NCI-H748 (cell line): ENCODE results near the gene C18orf63.

Experiments used
- DNase-seq: peaks from one replicate; lab custom pipeline; 2025; ENCODE audit not compliant: unreplicated experiment; lab: John Stamatoyannopoulos, UW

Gene C18orf63

GRCh38 chr18:74375999-74376398 is 60.4 kb downstream of the C18orf63 start:
- DNase-seq, result no peak

- DNase-seq, result no peak
Measured at GRCh38 chr18:74376523-74376922, 60.9 kb downstream of the C18orf63 start.

- no peak for DNase-seq
Measured at GRCh38 chr18:74377776-74378175, 62.1 kb downstream of the C18orf63 start.

GRCh38 chr18:74378179-74378682 is 62.6 kb downstream of the C18orf63 start:
- no peak for DNase-seq

DNA sequence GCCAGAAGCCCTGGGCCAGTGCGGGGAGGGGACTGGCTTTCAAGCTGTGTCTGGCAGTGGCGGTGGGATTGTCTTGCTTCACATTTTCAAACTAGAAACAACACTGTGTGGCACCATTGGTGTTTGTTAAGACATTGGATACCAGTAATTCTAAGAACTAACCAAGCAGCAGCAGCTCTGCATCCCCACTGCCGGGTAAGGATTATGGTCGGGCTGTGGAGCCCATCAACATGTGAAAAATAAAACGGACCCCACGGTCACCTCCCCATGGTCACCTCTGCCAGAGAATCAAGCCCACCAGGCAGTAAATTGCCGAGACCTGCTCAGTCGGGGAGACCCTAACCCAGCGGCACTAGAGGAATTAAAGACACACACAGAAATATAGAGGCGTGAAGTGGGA is 65.3 kb downstream of the C18orf63 start:
- no peak for DNase-seq

DNA sequence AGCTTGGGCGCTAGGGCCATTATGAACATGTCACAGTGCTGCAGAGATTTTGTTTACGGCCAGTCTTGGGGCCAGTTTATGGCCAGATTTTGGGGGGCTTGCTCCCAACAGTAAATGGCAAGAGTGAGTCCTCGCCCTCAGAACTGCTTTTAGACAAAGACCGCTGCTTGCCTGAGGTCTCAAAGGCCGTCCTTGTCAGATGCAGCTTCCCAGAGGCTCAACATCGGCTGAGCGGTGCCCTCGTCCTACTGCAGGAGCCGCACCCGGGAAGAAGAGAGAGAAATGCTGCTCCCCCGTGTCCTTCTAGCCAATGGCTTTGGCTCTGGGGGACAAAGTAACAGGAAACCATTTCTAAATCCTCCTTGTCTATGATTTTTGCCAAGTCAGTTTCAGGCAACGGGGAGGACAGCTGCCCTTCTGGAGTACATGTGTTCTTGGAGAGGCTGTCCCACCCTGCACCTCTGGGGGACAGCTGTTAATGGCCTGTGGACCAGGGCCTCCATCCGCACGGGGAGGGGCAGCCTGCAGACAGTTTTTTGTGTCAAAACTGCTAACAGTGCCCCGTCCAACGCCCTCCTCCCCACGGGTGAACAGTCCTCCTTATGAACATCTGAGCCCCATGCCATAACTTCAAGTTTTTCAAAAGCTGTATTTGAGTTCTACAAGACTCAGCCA is 66.1 kb downstream of the C18orf63 start:
- DNase-seq, result no peak

GRCh38 chr18:74382481-74383017 is 66.9 kb downstream of the C18orf63 start:
- DNase-seq, result no peak

- no peak for DNase-seq
Measured at GRCh38 chr18:74387383-74387782, 71.7 kb downstream of the C18orf63 start.

- peak; percentile 20 for DNase-seq
Measured at GRCh38 chr18:74388227-74388626, 72.6 kb downstream of the C18orf63 start.

DNA sequence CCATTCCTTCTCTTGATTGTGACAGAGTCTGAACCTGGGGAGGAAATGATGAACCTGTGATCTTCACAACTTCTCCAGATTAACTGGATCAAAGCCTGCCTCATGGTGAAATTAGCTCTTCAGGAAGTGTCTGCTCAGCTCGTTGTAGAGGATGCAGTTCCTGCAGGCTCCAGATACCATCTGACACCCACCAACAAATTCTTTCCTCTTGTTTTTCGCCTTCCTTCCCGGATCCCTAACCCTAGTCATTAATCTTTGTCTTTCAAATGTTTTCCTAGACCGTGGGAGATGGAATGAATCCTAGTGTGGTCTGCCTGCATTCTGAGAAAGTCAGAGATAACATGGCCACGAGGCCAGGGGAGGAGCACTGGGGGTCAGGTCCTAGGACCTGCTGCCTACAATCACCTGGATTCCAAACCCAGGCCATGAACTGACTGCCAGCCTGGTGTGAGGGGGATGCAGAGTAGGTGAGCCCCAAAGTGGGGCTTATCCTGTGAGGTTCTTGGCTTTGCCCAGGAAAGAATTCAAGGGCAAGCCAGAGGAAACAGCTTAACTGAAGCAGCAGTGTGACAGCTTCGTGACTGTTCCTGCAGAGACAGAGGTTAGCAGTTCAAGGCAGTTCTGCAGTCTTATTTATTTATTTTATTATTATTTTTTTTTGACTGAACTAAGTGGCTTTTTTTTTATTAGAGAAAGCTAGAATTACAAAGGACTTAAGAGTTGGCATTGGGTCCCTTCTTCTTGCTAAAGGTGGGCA is 73.7 kb downstream of the C18orf63 start:
- no peak for DNase-seq

DNA sequence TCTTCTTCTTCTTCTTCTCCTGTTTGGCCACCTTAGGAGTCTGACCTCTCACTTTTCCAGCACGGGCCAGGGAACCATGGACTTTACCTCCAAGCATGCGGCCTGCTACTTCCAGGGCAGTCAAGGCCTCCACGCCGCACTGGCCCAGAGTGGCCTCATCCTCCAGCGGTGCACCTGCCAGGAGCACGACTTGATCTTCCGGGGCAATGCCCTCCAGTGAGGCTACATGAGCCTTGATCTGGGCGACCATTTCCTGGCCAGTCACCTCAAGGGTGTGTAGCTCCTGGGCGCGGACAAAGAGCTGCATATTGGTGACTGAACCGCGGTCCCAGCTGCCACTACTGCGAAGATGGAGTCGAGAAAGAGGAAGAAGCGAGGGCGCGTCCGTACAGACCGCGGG is 74.4 kb downstream of the C18orf63 start:
- no peak for DNase-seq

- DNase-seq, result no peak
Measured at GRCh38 chr18:74390900-74391299, 75.3 kb downstream of the C18orf63 start.

- no peak for DNase-seq
Measured at GRCh38 chr18:74392323-74392722, 76.7 kb downstream of the C18orf63 start.

- no peak for DNase-seq
Measured at GRCh38 chr18:74395006-74395405, 79.4 kb downstream of the C18orf63 start.

DNA sequence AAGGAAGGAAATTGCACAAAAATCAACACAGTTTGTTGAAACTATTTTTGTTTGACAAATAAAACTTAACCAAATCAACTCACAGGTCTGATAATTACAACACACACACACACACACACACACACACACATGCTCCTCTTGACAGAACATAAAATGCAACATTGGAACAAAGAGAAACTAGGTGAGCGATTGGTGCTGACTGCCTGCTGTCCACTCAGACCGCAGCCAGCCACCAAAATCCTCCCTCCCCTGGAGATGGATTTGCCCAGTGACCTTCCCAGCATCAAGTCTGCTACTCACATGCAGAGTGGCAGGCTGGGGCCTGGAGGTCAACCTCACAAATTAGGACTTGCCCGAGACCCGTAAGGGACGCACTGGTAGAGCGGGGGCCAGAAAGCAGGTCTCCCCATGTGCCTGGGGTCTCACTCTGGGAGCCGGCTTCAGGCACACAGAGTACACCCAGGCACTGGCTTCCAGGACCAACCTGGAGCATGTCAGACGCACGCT is 80.1 kb downstream of the C18orf63 start:
- no peak for DNase-seq

- DNase-seq, result no peak
Measured at GRCh38 chr18:74396171-74397169, 80.8 kb downstream of the C18orf63 start.

DNA sequence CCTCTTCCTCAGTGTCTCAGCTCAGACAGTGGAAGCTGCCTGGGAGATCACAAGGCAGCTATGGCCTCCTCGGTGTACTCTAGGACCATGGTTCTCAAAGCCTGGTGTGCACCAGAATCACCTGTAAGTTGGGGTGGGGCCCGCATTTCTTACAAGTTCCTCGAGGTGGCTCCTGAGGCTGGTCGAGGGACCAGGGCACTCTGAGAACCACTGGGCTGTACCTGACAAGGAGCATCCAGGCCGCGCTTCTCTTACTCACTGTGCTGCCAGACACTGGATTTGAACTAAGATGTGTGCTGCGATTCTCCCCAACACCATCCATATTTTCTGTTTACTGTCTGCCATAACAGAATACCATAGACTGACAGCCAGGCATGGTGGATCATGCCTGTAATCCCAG is 81.9 kb downstream of the C18orf63 start:
- DNase-seq, result no peak

GRCh38 chr18:74399091-74399887 is 83.7 kb downstream of the C18orf63 start:
- DNase-seq, result no peak

DNA sequence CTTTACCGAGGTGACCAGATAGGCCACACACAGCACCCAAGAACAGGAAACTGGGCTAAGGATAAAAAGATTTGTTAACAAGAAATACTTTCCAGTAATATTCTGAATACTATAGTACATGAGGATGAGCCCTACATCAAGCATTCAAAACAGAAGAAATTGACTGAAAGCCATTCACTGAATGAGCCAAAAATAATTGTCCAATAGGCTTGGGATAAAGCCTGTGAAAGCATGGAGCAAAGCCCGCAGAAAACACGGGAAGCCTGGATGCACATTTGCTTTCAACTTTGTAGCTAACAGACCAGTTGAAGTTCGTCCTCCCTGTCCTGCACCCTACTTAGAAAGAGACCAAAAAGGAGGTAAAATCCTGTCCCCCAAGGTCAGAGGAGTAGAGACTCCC is 85.2 kb downstream of the C18orf63 start:
- no peak for DNase-seq
